Liver (tissue), 3 donors: ENCODE data around the gene VWA5B1.

ENCODE experiments used
- EGR1 ChIP-seq, 2 donors: IDR thresholded peaks; 2 replicates each; pipeline ENCODE4 v1.6.1; 2016 to 2018; ENCODE audit warnings: antibody characterized with exemption in 2 of 2, low read depth in 2 of 2
- GABPA ChIP-seq, 2 donors: IDR thresholded peaks in 1 of 2; conservative IDR thresholded peaks in 1 of 2; 2 replicates each; pipeline ENCODE4 v1.6.1; 2016; ENCODE audit warnings: antibody characterized with exemption in 2 of 2, mild to moderate bottlenecking in 1 of 2, moderate library complexity in 1 of 2
- JUND ChIP-seq, 2 donors: IDR thresholded peaks; 2 replicates each; pipeline ENCODE4 v1.6.1; 2016; ENCODE audit warnings: antibody characterized with exemption in 2 of 2
- MAX ChIP-seq: IDR thresholded peaks from 2 replicates; pipeline ENCODE4 v1.6.1; 2016; ENCODE audit warnings: antibody characterized with exemption
- RAD21 ChIP-seq, 2 donors: IDR thresholded peaks; 2 replicates each; pipeline ENCODE4 v1.6.1; 2016; ENCODE audit warnings: antibody characterized with exemption in 2 of 2, mild to moderate bottlenecking in 2 of 2
- SP1 ChIP-seq: IDR thresholded peaks from 2 replicates; pipeline ENCODE4 v1.6.1; 2018; ENCODE audit warnings: antibody characterized with exemption, mild to moderate bottlenecking
- TAF1 ChIP-seq: conservative IDR thresholded peaks from 2 replicates; pipeline ENCODE4 v1.6.1; 2016; ENCODE audit warnings: antibody characterized with exemption, mild to moderate bottlenecking
- YY1 ChIP-seq: IDR thresholded peaks from 2 replicates; pipeline ENCODE4 v1.6.1; 2016; ENCODE audit warnings: antibody characterized with exemption, mild to moderate bottlenecking
- TF ChIP-seq, protein P1 (sequence below): fragments of 150-350 bp; IDR thresholded peaks from 2 replicates; pipeline ENCODE4 v1.5.1; 2017; ENCODE audit warnings: improper control_type of control experiment, low read depth, low read length; ENCODE audit not compliant: missing input control
- TF ChIP-seq, protein P2 (sequence below): IDR thresholded peaks from 2 replicates; pipeline ENCODE4 v1.6.1; 2016; ENCODE audit warnings: antibody characterized with exemption, mild to moderate bottlenecking
- TF ChIP-seq, protein P3 (sequence below): IDR thresholded peaks from 2 replicates; pipeline ENCODE4 v1.6.1; 2016; ENCODE audit warnings: antibody characterized with exemption
- TF ChIP-seq, protein P4 (sequence below): IDR thresholded peaks from 2 replicates; pipeline ENCODE4 v1.6.1; 2016; ENCODE audit warnings: antibody characterized with exemption
- donor health status: healthy.
- donor health status: healthy.

- TF ChIP-seq, protein P1, sequence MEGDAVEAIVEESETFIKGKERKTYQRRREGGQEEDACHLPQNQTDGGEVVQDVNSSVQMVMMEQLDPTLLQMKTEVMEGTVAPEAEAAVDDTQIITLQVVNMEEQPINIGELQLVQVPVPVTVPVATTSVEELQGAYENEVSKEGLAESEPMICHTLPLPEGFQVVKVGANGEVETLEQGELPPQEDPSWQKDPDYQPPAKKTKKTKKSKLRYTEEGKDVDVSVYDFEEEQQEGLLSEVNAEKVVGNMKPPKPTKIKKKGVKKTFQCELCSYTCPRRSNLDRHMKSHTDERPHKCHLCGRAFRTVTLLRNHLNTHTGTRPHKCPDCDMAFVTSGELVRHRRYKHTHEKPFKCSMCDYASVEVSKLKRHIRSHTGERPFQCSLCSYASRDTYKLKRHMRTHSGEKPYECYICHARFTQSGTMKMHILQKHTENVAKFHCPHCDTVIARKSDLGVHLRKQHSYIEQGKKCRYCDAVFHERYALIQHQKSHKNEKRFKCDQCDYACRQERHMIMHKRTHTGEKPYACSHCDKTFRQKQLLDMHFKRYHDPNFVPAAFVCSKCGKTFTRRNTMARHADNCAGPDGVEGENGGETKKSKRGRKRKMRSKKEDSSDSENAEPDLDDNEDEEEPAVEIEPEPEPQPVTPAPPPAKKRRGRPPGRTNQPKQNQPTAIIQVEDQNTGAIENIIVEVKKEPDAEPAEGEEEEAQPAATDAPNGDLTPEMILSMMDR, result no peak
- no peak for TF ChIP-seq TAF1
- TF ChIP-seq JUND (IDR thresholded peaks at IDR 0.05), result no peak
- no peak for TF ChIP-seq GABPA (IDR thresholded peaks at IDR 0.05 in 1 of 2, conservative IDR thresholded peaks at IDR 0.05 in 1 of 2)
- TF ChIP-seq, protein P2, sequence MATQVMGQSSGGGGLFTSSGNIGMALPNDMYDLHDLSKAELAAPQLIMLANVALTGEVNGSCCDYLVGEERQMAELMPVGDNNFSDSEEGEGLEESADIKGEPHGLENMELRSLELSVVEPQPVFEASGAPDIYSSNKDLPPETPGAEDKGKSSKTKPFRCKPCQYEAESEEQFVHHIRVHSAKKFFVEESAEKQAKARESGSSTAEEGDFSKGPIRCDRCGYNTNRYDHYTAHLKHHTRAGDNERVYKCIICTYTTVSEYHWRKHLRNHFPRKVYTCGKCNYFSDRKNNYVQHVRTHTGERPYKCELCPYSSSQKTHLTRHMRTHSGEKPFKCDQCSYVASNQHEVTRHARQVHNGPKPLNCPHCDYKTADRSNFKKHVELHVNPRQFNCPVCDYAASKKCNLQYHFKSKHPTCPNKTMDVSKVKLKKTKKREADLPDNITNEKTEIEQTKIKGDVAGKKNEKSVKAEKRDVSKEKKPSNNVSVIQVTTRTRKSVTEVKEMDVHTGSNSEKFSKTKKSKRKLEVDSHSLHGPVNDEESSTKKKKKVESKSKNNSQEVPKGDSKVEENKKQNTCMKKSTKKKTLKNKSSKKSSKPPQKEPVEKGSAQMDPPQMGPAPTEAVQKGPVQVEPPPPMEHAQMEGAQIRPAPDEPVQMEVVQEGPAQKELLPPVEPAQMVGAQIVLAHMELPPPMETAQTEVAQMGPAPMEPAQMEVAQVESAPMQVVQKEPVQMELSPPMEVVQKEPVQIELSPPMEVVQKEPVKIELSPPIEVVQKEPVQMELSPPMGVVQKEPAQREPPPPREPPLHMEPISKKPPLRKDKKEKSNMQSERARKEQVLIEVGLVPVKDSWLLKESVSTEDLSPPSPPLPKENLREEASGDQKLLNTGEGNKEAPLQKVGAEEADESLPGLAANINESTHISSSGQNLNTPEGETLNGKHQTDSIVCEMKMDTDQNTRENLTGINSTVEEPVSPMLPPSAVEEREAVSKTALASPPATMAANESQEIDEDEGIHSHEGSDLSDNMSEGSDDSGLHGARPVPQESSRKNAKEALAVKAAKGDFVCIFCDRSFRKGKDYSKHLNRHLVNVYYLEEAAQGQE, result no peak
- no peak for TF ChIP-seq EGR1 (IDR thresholded peaks at IDR 0.05; ENCODE audit: low read depth in 2 of 2)
- no peak for TF ChIP-seq YY1
- TF ChIP-seq RAD21 (IDR thresholded peaks at IDR 0.05), result no peak
- no peak for TF ChIP-seq SP1
- TF ChIP-seq, protein P3, sequence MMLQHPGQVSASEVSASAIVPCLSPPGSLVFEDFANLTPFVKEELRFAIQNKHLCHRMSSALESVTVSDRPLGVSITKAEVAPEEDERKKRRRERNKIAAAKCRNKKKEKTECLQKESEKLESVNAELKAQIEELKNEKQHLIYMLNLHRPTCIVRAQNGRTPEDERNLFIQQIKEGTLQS, result no peak
- no peak for TF ChIP-seq MAX
- TF ChIP-seq, protein P4, sequence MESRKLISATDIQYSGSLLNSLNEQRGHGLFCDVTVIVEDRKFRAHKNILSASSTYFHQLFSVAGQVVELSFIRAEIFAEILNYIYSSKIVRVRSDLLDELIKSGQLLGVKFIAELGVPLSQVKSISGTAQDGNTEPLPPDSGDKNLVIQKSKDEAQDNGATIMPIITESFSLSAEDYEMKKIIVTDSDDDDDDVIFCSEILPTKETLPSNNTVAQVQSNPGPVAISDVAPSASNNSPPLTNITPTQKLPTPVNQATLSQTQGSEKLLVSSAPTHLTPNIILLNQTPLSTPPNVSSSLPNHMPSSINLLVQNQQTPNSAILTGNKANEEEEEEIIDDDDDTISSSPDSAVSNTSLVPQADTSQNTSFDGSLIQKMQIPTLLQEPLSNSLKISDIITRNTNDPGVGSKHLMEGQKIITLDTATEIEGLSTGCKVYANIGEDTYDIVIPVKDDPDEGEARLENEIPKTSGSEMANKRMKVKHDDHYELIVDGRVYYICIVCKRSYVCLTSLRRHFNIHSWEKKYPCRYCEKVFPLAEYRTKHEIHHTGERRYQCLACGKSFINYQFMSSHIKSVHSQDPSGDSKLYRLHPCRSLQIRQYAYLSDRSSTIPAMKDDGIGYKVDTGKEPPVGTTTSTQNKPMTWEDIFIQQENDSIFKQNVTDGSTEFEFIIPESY, result no peak
Measured at GRCh38 chr1:20262810-20263534, 27.7 kb upstream of the VWA5B1 start.
